ENCODE measurements around the gene TTR.

DNA sequence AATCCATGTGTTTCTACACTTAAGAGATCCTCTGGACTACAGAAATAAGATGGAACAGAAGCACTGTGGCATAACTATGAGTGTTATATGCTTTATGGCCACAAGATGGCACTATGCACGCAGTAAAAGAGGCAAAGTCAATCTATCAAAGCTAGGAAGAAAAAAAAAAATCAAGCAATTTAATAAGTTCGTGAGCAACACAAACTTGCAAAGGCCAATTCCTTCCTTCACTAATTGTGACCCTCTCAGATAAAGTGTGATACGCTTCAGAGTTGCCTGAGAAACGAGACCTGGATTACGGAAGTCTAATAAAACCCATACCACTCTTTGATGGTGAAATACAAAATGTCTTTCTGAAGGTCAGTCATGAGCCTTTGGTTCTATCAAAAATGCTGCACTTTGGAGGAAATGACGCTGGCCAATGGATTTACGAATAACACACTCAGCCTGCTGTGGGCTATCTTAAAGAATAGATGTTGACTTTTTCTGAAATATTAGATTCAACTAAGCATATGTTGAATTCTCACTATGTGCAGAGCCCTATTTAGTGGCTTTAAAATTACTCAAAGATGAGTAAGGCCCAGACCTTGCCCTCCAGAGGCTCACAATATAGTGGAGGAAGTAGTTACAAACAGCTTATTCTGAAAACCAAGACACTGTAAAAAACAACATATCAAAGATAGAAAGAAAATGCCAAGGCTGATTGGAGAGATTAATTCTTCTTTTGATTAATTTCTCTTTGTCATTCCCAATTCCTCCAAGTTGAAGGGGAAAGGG lies 35.5 kb upstream of the TTR start:
- no peak for TF ChIP-seq POLR2A (IDR thresholded peaks at IDR 0.05)
- TF ChIP-seq, protein P1, sequence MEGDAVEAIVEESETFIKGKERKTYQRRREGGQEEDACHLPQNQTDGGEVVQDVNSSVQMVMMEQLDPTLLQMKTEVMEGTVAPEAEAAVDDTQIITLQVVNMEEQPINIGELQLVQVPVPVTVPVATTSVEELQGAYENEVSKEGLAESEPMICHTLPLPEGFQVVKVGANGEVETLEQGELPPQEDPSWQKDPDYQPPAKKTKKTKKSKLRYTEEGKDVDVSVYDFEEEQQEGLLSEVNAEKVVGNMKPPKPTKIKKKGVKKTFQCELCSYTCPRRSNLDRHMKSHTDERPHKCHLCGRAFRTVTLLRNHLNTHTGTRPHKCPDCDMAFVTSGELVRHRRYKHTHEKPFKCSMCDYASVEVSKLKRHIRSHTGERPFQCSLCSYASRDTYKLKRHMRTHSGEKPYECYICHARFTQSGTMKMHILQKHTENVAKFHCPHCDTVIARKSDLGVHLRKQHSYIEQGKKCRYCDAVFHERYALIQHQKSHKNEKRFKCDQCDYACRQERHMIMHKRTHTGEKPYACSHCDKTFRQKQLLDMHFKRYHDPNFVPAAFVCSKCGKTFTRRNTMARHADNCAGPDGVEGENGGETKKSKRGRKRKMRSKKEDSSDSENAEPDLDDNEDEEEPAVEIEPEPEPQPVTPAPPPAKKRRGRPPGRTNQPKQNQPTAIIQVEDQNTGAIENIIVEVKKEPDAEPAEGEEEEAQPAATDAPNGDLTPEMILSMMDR (IDR thresholded peaks at IDR 0.05) = peak; percentile 59 to 83 (median 75)
